GM18526 (cell line): ENCODE measurements around the gene RGS14.

Source experiments
- POLR2A ChIP-seq: IDR thresholded peaks from 3 replicates; pipeline ENCODE4 v1.6.1; 2011; ENCODE audit not compliant: insufficient read length; ENCODE audit errors: extremely low read depth

RGS14 gene

DNA sequence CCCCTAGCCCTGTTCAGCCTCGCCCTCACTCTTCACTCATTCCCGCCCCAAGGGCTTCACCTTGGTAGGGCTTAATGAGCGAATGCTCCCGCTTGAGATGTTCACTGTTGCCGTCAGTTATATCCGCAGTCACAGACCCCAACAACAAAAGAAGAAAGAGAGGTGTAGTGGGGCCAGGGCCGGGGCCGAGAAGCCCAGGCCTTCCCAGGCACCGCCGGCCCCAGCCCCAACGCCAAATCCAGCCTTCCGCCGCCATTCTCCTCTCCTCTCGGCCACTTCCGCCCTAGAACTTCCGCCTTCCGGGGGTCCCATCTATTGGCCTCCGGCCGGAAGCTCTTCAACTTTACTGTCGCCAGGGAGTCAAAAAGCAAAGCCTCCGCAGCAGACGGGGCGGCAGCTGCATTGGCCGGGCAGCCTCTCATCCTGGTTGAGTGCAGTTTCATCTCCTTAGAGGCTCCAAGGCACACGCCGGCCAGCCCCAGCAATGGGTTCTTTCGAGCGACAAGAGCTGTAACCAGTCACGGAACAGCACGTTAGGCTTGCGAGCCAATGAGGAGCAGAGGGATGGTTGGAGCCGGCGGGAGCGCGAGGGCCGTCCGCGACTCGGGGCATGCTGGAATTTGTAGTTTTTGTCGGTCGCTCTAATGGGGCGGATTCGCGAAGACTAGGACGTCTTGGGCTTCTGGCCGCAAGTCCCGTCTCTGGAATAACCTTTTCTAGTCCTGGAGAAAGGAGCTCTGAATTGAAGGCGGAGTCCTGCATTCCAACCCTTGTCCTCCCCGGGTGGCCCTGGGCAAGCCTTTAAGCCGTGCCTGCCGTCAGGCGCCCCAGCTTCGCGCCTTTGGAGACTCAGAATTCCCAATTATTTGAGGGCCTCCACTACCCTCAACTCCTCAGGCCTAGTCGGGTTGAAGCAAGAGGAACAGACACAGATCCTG is 6.1 kb upstream of the RGS14 start, which contains the start of gene LMAN2:
TSS of gene LMAN2 (minus strand) at position 277 of the 938 bp plus-strand sequence. CDS start at position 256, 21 bp downstream.
- TF ChIP-seq POLR2A, result peak; percentile 89

DNA sequence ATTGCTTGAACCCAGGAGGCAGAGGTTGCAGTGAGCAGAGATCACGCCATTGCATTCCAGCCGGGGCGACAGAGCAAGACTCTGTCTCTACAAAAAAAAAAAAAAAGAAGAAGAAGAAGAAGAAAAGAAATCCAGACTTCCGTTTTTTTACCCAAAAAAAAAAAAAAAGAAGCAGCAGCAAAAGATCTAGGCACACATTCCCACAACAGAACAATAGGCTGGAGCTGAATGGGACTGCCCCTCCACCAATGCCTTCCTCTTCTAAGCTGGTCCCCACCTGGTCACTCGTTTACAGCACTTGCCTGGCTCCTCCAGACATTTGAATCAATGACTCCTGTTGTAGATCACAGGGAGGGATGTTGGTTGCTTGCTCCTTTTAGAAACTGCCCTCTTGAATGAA is 4.6 kb upstream of the RGS14 start:
- no peak for TF ChIP-seq POLR2A

DNA sequence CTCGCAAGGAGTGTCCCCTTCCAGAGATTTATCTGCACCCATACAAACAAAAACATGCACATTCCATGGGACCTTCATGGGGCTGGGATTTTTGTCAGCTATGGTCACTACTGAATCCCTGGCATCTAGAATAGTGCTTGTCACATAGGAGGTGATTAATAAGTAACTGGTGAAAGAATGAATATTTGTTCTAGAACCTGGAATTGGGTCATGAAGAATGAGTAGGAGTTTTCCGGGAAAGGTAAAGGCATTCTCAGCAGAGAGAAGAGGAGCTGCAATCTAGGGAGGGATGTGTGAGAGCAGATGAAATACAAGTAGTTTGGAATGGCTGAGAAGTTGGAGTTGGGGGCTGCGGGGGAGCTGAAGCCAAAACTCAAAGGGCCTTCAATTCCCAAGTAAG is 3.5 kb upstream of the RGS14 start:
- TF ChIP-seq POLR2A, result no peak

DNA sequence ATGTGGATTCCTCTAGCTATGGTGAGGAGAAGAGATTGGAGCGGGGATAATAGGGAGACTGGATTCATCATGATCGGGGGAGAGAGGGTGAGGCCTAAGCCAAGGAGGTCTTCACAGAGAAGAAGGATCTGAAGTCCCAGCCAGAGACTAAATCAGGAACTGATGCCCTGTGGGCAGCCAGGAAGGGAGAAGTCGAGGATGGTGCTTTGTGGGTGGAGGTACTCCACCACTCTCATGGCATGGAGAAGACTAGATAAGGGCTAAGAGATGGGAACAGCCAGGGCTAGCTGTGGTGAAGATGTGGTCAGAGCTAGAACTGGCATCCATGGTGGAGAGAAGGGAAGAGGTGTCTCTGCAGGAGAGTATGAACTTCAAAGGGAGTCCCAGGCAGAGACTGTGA is 3.0 kb upstream of the RGS14 start:
- TF ChIP-seq POLR2A, result no peak

DNA sequence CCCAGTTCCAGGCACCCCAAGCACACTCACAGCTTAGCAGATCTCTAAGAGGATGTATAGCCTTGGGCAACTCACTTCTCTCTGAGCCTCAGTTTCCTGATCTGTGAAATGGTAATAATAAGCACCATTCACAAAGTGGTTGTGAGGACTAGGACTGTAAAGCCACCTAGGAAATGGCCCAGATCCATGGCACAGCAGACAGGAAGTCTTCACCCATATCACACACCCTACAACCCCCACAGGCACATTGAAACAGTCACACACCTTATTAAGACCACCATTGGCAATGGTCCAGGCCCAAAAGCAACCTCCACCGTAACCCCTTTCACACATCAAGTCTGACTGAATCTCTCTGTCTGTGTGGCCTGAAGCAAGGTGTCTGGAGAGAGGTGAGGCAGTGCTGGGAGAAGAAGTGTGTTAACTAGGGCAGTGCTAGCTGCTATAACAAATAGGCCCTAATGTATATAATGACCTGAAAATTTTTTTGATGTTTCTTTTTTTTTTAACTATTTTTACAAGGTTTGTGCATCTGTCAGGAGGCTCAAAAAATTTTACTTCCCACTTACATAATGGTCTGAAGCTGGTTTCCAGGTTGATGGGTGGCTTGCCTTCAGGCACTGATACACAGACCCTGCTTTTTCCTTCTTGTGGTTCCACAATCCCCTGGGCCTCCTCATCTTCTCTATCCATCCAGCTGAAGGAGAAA is 2.4 kb upstream of the RGS14 start:
- no peak for TF ChIP-seq POLR2A

DNA sequence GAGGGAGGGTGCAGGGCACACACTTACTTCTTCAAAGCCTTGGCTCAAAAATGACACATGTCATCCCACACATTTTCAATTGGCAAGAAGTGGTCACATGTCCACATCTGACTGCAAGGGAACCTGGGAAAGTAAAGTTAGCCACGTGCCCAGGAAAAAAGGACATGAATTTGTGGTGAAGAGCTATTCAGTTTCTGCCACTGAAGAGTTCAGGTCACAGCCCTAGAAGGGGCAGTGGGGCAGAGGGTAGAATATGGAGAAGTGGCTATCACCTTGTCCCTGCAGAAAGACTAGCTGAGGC is 1.9 kb upstream of the RGS14 start:
- no peak for TF ChIP-seq POLR2A

DNA sequence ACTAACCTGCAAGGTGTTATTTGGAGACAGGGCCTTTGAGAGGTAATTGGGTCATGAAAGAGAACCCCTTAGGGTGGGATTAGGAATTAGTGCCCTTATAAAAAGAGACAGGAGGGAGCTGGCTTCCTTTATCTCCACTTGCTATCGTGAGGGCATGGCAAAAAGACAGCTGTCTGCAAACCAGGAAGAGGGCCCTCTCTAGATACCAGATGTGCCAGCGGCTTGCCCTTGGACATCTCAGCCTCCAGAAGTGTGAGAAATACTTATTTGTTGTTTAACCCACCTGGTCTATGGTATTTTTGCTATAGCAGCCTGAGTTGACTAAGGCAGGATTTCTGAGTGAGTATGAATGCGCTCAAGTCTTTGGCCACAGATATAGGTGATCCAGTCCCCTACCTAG is 978 bp upstream of the RGS14 start:
- TF ChIP-seq POLR2A, result no peak

DNA sequence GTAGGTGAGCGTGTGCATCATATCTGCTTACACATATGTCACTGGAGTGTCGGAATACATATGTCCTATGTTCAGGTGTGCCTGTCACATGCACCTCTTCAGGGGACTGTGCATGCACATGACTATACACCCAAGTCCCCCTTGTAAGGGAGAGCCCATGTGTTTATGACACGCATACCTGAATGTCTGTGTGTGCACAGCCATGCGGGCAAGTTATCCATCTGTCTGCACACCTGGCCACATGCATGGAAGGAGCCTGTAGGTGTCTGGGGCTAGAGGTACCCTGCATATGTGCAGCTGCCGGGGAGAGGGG is 622 bp upstream of the RGS14 start:
- no peak for TF ChIP-seq POLR2A

DNA sequence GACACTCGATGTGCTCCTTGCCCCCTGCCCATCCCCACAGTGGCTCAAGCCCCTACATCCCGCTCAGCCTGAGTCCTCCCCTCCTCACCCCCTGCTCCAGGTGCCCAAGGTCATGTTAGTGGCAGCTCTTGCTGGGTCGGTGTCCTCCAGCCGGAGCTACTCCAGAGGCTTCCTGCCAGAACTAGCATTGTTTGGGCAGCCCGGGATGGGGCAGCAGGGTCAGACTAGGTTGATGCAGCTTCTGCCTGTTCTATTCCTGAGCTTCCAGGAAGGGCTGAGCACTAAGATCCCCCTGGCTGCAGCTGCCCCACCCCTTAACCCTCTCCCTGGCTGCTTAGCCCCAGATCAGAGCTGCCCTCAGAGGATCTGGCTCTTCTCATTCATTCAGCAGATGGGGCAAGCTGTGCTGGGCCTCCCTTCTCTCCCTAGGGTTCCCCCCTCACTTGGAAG is 671 bp downstream of the RGS14 start:
- TF ChIP-seq POLR2A, result no peak

DNA sequence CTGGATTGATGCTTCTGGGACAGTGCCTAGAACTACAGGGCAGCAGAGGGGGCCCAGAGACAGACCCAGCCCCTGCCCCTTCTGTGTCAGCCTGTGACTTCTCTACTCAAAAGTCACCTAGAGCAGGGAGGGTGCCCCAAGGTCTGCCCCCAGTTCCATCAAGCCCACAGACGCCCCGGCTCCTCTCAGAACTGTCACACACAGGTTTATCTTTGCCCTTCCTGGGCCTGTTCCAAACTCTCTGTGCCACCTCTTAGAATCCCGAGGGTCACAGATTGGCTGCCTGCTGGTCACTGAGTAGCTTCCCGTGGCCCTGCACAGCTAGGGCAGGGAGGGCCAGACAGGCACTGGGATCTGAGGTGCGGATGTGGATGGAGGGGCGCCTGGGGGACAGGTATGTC is 1.7 kb downstream of the RGS14 start:
- no peak for TF ChIP-seq POLR2A

DNA sequence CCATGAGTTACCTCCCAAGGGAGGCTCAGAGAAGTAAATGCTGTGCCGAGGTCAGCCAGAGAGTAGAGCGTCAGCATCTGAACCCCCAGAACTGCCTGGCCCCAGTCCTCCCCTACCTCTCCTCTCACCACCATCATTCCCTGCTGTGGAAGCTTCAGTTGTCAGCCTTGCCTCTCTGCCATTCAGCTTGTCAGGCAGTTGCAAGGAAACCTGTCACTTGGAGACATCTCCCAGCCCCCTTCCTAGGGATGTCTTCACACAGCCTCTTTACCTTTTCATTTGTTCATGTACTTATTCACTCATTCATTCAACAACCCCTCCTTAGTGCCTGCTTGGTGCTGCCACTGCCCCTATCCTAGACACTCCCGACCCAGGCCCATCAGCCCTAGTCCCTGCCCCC is 2.1 kb downstream of the RGS14 start:
- TF ChIP-seq POLR2A, result no peak

DNA sequence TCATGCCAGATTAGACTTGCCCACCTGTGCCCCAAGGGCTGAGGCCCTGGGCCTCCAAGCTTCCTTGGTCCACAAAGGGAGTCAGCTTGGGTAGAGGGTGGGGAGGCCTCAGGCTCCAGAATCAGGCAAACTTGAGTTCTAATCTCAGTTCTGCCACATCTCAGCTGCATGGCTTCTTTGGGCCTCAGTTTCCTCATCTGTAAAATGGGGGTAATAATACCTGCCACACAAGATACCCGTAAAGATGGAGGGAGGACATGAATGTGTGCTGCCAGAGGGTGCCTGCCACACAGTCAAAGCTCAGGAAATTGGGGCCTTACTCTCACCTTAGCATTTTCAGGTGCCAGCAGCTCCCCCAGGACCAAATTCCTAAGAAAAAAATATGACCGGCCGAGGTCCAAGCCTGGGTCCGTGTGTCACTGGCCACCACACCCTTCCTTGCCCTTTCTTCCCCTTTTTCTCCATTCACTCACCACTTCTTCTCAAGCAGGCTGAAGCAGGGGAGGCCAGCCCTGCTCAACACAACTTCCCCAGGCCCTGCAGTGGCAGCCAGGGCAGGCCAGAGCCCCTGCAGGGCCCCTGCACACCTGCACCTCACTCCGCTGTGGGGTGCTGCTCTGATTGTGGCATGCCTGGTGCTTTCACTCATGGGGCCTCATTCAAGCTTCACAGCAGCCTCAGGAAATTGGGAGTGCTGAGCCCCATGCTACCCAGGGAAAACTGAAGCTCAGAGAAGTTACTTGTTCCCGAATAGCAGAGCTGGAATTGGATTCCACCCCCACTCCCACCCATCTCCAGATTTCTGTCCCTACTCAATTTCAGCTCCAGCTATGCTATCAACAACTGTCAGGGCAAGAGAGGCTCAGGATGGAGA is 3.9 kb downstream of the RGS14 start:
- TF ChIP-seq POLR2A, result no peak

DNA sequence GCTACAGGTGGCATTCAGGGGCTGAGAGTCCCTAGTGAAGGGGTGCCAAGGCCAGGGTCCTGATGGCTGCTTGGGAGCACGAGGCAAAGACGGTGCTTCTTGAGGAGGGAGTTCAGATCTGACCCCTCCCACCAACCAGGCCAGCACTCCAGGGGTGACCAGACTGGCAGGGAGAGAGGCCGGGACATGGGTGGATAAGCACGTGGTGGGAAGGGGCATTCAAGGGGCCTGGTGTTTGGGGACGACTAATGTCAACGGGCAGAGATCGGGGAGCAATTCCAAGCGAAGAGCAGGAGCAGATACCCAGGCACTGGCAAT is 4.5 kb downstream of the RGS14 start:
- TF ChIP-seq POLR2A, result no peak

DNA sequence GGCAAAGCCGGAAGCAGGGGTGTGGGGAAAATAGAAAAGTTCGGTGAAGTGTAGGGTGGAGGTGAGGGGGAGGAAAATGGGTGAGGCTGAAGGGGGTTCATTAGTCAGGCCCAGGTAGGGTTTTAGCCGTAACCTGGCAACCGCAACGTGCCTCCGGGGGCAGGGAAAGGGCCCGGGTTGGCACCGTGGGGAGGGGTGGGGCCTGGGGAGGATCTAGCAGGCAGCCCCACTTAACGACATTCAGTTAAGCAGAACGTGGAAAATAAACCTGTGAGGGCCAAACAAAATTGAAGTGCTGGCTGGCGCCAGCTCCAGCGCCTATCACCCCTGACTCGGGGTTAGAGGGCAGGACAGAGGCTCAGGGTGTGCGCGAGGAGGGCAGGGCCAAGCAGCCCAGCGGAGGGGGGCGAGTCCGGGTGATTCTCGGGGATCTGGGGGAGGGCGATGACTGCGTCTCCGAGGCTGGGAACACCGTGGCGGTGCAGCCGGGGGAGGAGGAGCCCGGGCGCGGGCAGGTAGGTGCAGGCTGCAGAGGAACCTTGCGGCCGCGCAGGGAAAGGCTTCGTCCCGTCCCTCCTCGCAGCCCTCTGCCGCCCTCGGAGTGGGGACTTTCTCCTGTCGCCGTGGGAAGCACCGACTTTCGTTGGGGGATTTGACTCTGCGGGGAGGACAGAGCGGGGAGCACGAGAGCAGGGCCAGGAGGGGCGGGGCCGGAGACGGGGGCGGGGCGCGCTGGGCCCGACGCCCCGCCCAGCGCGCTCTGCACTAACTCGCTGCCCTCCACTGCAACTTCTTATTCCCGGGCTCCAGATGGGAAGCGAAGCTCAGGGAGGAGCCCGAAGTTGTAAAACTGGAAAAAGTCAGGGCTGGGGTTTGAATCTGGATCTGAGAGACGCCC is 5.1 kb downstream of the RGS14 start:
- peak; percentile 40 for TF ChIP-seq POLR2A

DNA sequence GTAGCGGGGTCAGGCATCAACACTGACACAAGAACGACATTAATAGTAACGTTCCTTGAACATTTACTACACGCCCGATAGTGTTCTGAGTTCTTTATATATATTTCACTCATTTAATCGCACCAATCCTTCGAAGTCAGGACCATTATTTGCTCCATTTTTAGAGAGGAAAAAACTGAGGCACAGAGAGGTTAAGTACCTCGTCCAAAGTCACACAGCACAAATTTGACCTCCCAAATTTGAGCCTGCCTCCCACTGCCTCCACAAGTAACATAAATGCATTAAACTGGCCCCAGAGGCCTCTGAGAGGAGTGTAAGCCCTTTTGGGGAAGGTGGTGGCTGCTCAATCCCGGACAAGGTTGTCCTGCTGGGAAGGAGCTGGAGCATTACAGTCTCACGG is 5.8 kb downstream of the RGS14 start:
- TF ChIP-seq POLR2A, result no peak
